Hepatocyte (in vitro differentiated cells): Measurements from ENCODE around the gene PI16. TPM values are rescaled to one million over a fixed set of nuclear protein-coding genes. Genes with fewer than 3 reads are reported as not detected.

ENCODE experiments used
- DNase-seq: peaks from one replicate; pipeline ENCODE4 v3.0.0-alpha.2; 2016; ENCODE audit warnings: low spot score
- H2AFZ ChIP-seq: fragments of 200-600 bp; sonication (generic); 2 replicates; pipeline ENCODE4 v1.6.0; 2016; ENCODE audit warnings: antibody characterized with exemption, mild to moderate bottlenecking
- H3K27ac ChIP-seq: fragments of 200-600 bp; sonication (generic); 2 replicates; pipeline ENCODE4 v1.5.1; 2016; ENCODE audit warnings: mild to moderate bottlenecking
- H3K27me3 ChIP-seq: fragments of 200-600 bp; sonication (generic); 2 replicates; pipeline ENCODE4 v1.6.1; 2016
- H3K36me3 ChIP-seq: fragments of 200-600 bp; sonication (generic); replicated peaks from 2 replicates; pipeline ENCODE4 v1.5.1; 2016; ENCODE audit warnings: low read depth; ENCODE audit not compliant: insufficient read depth
- H3K4me1 ChIP-seq: fragments of 200-600 bp; sonication (generic); 2 replicates; pipeline ENCODE4 v1.5.1; 2016; ENCODE audit warnings: mild to moderate bottlenecking, moderate library complexity; ENCODE audit not compliant: insufficient read depth
- H3K4me2 ChIP-seq: fragments of 200-600 bp; sonication (generic); 2 replicates; pipeline ENCODE4 v1.6.0; 2016
- H3K4me3 ChIP-seq: fragments of 200-600 bp; sonication (generic); 2 replicates; pipeline ENCODE4 v1.5.1; 2016; ENCODE audit warnings: mild to moderate bottlenecking
- H3K79me2 ChIP-seq: fragments of 200-600 bp; sonication (generic); 2 replicates; pipeline ENCODE4 v1.6.0; 2017; ENCODE audit warnings: mild to moderate bottlenecking
- H3K9me2 ChIP-seq: fragments of 200-600 bp; sonication (generic); replicated peaks from 2 replicates; pipeline ENCODE4 v1.6.0; 2017; ENCODE audit warnings: mild to moderate bottlenecking; ENCODE audit not compliant: insufficient read depth
- H3K9me3 ChIP-seq: fragments of 200-600 bp; sonication (generic); 2 replicates; pipeline ENCODE4 v1.5.1; 2016; ENCODE audit warnings: low read depth, mild to moderate bottlenecking
- H4K20me1 ChIP-seq: fragments of 200-600 bp; sonication (generic); 2 replicates; pipeline ENCODE4 v1.6.0; 2016; ENCODE audit warnings: mild to moderate bottlenecking; ENCODE audit not compliant: insufficient read depth, poor library complexity, severe bottlenecking
- EZH2 ChIP-seq: fragments of 200-600 bp; sonication (generic); IDR thresholded peaks from 2 replicates; pipeline ENCODE4 v1.6.1; 2016; ENCODE audit warnings: antibody characterized with exemption, mild to moderate bottlenecking, borderline replicate concordance
- EZH2phosphoT487 ChIP-seq: fragments of 200-600 bp; sonication (generic); IDR thresholded peaks from one replicate; pipeline ENCODE4 v1.6.1; 2018; ENCODE audit warnings: antibody characterized with exemption, mild to moderate bottlenecking, low read depth, moderate library complexity; ENCODE audit not compliant: unreplicated experiment, severe bottlenecking
- WGBS: methylation state at CpG from one replicate; pipeline ENCODE4 v1.1.6; 2016; ENCODE audit warnings: low lambda C conversion rate; ENCODE audit errors: missing lambda C conversion rate; 5-methylcytosine and 5-hydroxymethylcytosine counted together
- polyA plus RNA-seq: library from polyadenylated mRNA; unstranded; fragments of >200 nt; fragmentation: Nextera tagmentation; extraction: Ambion mirVana; gene quantifications from 2 replicates; pipeline ENCODE4 v1.2.1, GENCODE V29; 2016
- total RNA-seq: library from RNA; depleted of rRNA; stranded (reverse); fragments of >200 nt; gene quantifications from 2 replicates; pipeline ENCODE4 v1.2.3, GENCODE V29; 2014
- TF ChIP-seq, protein P1 (sequence below): fragments of 200-600 bp; sonication (generic); IDR thresholded peaks from 2 replicates; pipeline ENCODE4 v1.5.1; 2016; ENCODE audit warnings: antibody characterized with exemption, mild to moderate bottlenecking; ENCODE audit not compliant: poor library complexity

Gene PI16
- total and polyA plus RNA-seq, 2 experiments from 2014 or later, result not detected

DNA sequence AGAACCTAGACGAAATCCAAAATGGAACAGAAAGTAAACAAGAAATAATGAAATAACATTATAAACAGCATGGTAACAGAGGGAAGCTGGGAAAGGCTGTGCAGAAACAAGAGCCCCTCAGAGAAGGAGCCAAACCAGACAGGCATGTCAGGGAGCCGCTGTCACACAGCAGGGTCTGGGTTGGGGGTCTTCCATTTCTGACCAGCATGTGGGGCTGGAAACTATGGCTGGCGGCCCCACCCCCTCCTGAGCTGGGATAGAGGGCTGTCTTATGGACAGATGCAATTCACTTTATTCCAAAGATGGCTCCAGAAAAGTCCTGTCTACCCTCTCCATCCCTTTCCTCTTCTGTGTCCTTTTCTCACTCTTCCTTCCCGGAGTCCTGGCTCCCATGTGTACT is 41.5 kb upstream of the PI16 start:
- Histone ChIP-seq H3K4me1 (peaks cover 34% of the 10 kb centered on the region), H3K9me3 (no peaks in the 10 kb centered on the region), H4K20me1 (no peaks in the 10 kb centered on the region), H3K4me3 (no peak overlapping the region), H3K4me2 (peak overlapping the region; percentile 32), H3K27ac (peak overlapping the region; percentile 84), H2AFZ (no peak overlapping the region), H3K79me2 (no peaks in the 10 kb centered on the region), H3K9me2 (no peaks in the 10 kb centered on the region), H3K27me3 (no peaks in the 10 kb centered on the region), H3K36me3 (no peaks in the 10 kb centered on the region)
- TF ChIP-seq EZH2phosphoT487 (no peak), EZH2 (no peak)
- TF ChIP-seq, protein P1, sequence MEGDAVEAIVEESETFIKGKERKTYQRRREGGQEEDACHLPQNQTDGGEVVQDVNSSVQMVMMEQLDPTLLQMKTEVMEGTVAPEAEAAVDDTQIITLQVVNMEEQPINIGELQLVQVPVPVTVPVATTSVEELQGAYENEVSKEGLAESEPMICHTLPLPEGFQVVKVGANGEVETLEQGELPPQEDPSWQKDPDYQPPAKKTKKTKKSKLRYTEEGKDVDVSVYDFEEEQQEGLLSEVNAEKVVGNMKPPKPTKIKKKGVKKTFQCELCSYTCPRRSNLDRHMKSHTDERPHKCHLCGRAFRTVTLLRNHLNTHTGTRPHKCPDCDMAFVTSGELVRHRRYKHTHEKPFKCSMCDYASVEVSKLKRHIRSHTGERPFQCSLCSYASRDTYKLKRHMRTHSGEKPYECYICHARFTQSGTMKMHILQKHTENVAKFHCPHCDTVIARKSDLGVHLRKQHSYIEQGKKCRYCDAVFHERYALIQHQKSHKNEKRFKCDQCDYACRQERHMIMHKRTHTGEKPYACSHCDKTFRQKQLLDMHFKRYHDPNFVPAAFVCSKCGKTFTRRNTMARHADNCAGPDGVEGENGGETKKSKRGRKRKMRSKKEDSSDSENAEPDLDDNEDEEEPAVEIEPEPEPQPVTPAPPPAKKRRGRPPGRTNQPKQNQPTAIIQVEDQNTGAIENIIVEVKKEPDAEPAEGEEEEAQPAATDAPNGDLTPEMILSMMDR, result no peak
- WGBS, result 82% methylated on average over 4 of the region's 4 CpGs
- DNase-seq, result no peak

DNA sequence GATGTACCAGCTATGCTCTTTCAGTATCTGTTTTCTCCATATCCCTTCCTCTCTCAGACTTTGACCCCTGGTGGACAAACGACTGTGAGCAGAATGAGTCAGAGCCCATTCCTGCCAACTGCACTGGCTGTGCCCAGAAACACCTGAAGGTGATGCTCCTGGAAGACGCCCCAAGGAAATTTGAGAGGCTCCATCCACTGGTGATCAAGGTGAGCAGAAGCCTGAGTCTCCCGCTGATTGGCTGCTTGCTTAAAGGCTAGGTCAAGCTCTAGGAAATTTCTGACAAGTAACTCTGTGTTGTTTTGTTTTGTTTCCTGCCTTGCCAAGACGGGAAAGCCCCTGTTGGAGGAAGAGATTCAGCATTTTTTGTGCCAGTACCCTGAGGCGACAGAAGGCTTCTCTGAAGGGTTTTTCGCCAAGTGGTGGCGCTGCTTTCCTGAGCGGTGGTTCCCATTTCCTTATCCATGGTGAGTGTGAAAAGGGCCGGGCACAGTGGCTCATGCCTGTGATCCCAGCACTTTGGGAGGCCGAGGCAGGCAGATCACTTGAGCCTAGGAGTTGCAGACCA is 40.2 kb upstream of the PI16 start:
- peak; percentile 85 for DNase-seq
- peak overlapping the region; percentile 84 for H3K27ac ChIP-seq
- H3K4me3 ChIP-seq, result no peak overlapping the region

DNA sequence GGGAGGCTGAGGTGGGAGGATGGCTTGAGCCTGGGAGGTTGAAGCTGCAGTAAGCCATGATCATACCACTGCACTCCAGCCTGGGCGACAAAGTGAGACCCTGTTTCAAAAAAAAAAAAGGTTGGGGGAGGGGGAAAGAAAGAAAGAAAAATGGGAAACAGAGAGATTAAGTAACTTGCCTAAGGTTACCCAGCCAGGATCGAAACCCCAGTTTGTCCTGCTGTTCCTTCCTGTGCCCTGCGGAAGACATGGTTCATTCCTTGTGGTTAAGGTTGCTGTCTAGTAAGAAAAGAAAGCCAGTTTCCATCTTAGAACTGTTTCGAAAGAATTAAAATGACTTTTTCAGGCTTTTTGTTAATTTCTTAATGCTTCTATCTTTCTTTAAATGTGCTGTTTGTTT is 38.9 kb upstream of the PI16 start:
- TF ChIP-seq, protein P1, result no peak
- no peaks in the 10 kb centered on the region for H4K20me1 ChIP-seq
- peak overlapping the region; percentile 93 for H3K27ac ChIP-seq
- H3K79me2 ChIP-seq, result no peaks in the 10 kb centered on the region
- H3K36me3 ChIP-seq, result no peaks in the 10 kb centered on the region
- no peaks in the 10 kb centered on the region for H3K9me3 ChIP-seq
- H3K4me1 ChIP-seq, result peaks cover 45% of the 10 kb centered on the region
- H3K27me3 ChIP-seq, result no peaks in the 10 kb centered on the region
- no peaks in the 10 kb centered on the region for H3K9me2 ChIP-seq
- H2AFZ ChIP-seq, result no peak overlapping the region
- no peak for DNase-seq
- H3K4me2 ChIP-seq, result no peak overlapping the region
- 95% methylated on average over 4 of the region's 4 CpGs for WGBS
- H3K4me3 ChIP-seq, result no peak overlapping the region

More for the DNA sequence above, 40.2 kb upstream of the PI16 start:
- Histone ChIP-seq H4K20me1 (no peaks in the 10 kb centered on the region), H2AFZ (no peak overlapping the region), H3K9me3 (no peaks in the 10 kb centered on the region), H3K9me2 (no peaks in the 10 kb centered on the region), H3K27me3 (no peaks in the 10 kb centered on the region), H3K4me1 (peaks cover 45% of the 10 kb centered on the region), H3K4me2 (no peak overlapping the region), H3K36me3 (no peaks in the 10 kb centered on the region), H3K79me2 (no peaks in the 10 kb centered on the region)
- TF ChIP-seq, protein P1, result peak; percentile 20
- no peak for TF ChIP-seq EZH2
- 63% methylated on average over 10 of the region's 10 CpGs for WGBS

DNA sequence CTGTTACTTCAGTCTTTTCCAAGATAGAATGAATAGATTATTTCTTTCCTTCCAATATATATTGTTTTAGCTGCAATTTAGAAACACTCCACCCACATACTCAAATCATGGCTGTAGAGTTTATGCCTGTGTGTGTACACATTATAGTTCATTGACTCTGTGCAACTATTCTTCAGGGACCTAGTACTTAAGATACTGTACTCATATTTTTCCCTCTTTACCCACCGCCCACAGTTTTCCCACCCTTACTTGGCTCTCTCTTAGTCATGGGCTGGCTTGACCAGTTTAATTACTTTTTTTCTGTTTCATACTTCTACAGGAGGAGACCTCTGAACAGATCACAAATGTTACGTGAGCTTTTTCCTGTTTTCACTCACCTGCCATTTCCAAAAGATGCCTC is 38.4 kb upstream of the PI16 start:
- WGBS, result 89% methylated on average over 2 of the region's 2 CpGs
- no peaks in the 10 kb centered on the region for H3K9me2 ChIP-seq
- DNase-seq, result no peak
- peaks cover 45% of the 10 kb centered on the region for H3K4me1 ChIP-seq
- H4K20me1 ChIP-seq, result no peaks in the 10 kb centered on the region
- no peaks in the 10 kb centered on the region for H3K9me3 ChIP-seq
- H3K79me2 ChIP-seq, result no peaks in the 10 kb centered on the region
- no peaks in the 10 kb centered on the region for H3K27me3 ChIP-seq
- no peak overlapping the region for H3K4me3 ChIP-seq
- TF ChIP-seq EZH2 (no peak), EZH2phosphoT487 (no peak)
- TF ChIP-seq, protein P1, result no peak
- no peak overlapping the region for H2AFZ ChIP-seq
- no peaks in the 10 kb centered on the region for H3K36me3 ChIP-seq
- H3K4me2 ChIP-seq, result no peak overlapping the region
- peak overlapping the region; percentile 93 for H3K27ac ChIP-seq
